Measurements from ENCODE around the gene PCDHB6.
"Not testable (repeated sequence)": the region's sequence is repeated elsewhere in the genome, so short reads cannot be mapped to it uniquely, and the experiment has no call there.

Gene PCDHB6

DNA sequence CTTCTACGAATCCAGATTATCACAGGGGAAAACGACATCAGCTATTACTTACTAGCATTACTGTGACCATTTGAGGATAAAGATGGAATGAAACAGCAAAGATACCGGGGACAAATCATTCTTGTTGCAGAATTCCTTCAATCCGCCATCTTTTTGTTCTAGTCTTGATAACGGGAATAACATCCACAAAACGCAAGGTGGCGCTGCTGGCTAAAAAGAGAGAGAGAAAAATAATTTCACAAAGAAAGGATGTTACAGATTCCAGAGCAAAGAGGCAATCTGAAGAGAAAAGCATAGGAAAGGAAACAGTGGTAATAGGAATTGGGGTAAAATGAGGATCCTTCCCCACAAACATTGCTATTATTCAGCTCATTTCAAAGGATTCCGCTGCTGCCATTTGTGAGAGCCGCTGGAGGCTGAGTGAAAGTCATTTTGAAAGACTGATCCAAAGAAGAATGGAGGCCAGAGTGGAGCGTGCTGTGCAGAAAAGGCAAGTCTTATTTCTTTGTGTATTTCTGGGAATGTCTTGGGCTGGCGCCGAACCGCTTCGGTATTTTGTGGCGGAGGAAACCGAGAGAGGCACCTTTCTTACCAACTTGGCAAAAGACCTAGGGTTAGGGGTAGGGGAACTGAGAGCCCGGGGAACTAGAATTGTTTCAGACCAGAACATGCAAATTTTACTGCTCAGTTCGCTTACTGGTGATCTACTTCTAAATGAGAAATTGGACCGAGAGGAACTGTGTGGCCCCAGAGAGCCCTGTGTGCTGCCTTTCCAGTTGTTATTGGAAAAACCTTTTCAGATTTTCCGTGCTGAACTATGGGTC lies 22.7 kb downstream of the PCDHB6 start, which contains the start of gene PCDHB7:
Gene PCDHB7 (plus strand): TSS at position 264 of the 824 bp plus-strand sequence. CDS start 192 bp downstream, at position 456.
- Histone ChIP-seq H3K4me1 (no peaks in the 10 kb centered on the region), H3K27ac (no peak within 1 kb of the TSS), H3K4me2 (no peak within 1 kb of the TSS), H3K9me3 (peaks cover 32% of the 10 kb centered on the region), H4K20me1 (no peaks in the 10 kb centered on the region), H3K36me3 (no peaks in the 10 kb centered on the region), H3K4me3 (no peak within 1 kb of the TSS), H3K9ac (no peak within 1 kb of the TSS), H3K27me3 (no peaks in the 10 kb centered on the region)
- no peak for TF ChIP-seq Cebpa-rat (IDR thresholded peaks at IDR 0.05)

DNA sequence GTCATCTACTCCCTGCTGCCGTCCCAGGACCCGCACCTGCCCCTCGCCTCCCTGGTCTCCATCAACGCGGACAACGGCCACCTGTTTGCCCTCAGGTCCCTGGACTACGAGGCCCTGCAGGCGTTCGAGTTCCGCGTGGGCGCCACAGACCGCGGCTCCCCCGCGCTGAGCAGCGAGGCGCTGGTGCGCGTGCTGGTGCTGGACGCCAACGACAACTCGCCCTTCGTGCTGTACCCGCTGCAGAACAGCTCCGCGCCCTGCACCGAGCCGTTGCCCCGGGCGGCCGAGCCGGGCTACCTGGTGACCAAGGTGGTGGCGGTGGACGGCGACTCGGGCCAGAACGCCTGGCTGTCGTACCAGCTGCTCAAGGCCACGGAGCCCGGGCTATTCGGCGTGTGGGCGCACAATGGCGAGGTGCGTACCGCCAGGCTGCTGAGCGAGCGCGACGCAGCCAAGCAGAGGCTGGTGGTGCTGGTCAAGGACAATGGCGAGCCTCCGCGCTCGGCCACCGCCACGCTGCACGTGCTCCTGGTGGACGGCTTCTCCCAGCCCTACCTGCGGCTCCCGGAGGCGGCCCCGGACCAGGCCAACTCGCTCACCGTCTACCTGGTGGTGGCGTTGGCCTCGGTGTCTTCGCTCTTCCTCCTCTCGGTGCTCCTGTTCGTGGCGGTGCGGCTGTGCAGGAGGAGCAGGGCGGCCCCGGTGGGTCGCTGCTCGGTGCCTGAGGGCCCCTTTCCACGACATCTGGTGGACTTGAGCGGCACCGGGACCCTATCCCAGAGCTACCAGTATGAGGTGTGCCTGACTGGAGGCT lies 24.6 kb downstream of the PCDHB6 start:
- not testable (repeated sequence) for H3K27ac ChIP-seq, H3K4me2 ChIP-seq, H3K27me3 ChIP-seq, H3K4me3 ChIP-seq, H3K4me1 ChIP-seq, H3K9ac ChIP-seq, H4K20me1 ChIP-seq, H3K36me3 ChIP-seq
- H3K9me3 ChIP-seq = peaks cover 38% of the 10 kb centered on the region

DNA sequence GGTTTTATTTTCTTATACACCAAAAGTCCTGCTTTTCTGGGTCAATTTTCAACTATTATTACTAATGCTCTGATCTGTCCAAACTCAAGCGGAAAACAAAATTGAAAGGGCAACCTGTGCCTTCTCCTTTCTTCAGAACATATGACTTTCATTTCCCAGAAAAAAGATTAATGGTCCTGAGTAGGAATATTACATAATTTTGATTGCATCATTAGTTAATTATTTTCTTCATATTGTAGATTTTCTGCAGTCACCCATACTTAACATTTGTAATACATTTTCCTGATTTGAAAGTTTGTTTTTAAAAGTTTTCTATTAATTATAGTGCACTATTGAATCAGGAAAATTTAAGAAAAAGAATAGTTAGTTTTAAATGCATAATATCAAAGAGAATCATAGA lies 26.1 kb downstream of the PCDHB6 start:
- no peak overlapping the region for H3K9ac ChIP-seq
- H4K20me1 ChIP-seq = no peaks in the 10 kb centered on the region
- H3K4me2 ChIP-seq = no peak overlapping the region
- no peak overlapping the region for H3K4me3 ChIP-seq
- no peaks in the 10 kb centered on the region for H3K4me1 ChIP-seq
- no peak overlapping the region for H3K27ac ChIP-seq
- H3K36me3 ChIP-seq = no peaks in the 10 kb centered on the region
- peaks cover 43% of the 10 kb centered on the region for H3K9me3 ChIP-seq
- no peak for TF ChIP-seq Cebpa-rat (IDR thresholded peaks at IDR 0.05)
- H3K27me3 ChIP-seq = no peaks in the 10 kb centered on the region

DNA sequence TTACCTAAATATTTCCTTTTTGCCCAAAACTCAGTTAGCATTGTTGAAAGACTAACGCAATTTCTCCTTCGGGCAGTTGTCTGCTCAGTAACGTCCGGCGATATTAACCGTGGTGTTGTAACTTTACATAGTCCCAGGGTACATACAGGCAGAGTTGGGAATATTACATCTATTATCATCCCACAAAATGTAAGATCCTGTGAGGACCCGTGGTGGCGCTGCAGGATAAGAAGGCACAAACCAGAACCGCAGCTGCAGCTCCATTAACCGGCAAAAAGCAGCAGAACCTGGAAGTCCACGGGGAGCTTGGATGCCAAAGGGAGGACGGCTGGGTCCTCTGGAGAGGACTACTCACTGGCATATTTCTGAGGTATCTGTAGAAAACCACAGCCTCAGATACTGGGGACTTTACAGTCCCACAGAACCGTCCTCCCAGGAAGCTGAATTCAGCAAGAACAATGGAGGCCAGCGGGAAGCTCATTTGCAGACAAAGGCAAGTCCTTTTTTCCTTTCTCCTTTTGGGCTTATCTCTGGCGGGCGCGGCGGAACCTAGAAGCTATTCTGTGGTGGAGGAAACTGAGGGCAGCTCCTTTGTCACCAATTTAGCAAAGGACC lies 27.8 kb downstream of the PCDHB6 start, which contains the start of gene PCDHB8:
Gene PCDHB8 (plus strand): TSS at position 214 of the 615 bp plus-strand sequence. CDS start 245 bp downstream, at position 459.
- H3K9me3 ChIP-seq = peaks cover 44% of the 10 kb centered on the region
- H3K9ac ChIP-seq, H3K4me2 ChIP-seq, H3K4me1 ChIP-seq, H3K27ac ChIP-seq, H3K36me3 ChIP-seq, H4K20me1 ChIP-seq, H3K4me3 ChIP-seq, H3K27me3 ChIP-seq: not testable (repeated sequence)

DNA sequence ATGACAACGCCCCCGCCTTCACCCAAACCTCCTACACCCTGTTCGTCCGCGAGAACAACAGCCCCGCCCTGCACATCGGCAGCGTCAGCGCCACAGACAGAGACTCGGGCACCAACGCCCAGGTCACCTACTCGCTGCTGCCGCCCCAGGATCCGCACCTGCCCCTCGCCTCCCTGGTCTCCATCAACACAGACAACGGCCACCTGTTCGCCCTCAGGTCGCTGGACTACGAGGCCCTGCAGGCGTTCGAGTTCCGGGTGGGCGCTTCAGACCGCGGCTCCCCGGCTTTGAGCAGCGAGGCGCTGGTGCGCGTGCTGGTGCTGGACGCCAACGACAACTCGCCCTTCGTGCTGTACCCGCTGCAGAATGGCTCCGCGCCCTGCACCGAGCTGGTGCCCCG lies 29.5 kb downstream of the PCDHB6 start:
- H3K9ac ChIP-seq, H4K20me1 ChIP-seq, H3K27me3 ChIP-seq, H3K4me1 ChIP-seq, H3K36me3 ChIP-seq, H3K4me2 ChIP-seq, H3K27ac ChIP-seq, H3K4me3 ChIP-seq: not testable (repeated sequence)
- H3K9me3 ChIP-seq = peaks cover 38% of the 10 kb centered on the region

DNA sequence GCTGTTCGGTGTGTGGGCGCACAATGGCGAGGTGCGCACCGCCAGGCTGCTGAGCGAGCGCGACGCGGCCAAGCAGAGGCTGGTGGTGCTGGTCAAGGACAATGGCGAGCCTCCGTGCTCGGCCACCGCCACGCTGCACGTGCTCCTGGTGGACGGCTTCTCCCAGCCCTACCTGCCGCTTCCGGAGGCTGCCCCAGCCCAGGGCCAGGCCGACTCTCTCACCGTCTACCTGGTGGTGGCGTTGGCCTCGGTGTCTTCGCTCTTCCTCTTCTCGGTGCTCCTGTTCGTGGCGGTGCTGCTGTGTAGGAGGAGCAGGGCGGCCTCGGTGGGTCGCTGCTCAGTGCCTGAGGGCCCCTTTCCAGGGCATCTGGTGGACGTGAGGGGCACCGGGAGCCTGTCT lies 30.0 kb downstream of the PCDHB6 start:
- H4K20me1 ChIP-seq, H3K27me3 ChIP-seq, H3K4me3 ChIP-seq, H3K4me2 ChIP-seq, H3K36me3 ChIP-seq, H3K9ac ChIP-seq, H3K4me1 ChIP-seq, H3K27ac ChIP-seq: not testable (repeated sequence)
- H3K9me3 ChIP-seq = peaks cover 33% of the 10 kb centered on the region

DNA sequence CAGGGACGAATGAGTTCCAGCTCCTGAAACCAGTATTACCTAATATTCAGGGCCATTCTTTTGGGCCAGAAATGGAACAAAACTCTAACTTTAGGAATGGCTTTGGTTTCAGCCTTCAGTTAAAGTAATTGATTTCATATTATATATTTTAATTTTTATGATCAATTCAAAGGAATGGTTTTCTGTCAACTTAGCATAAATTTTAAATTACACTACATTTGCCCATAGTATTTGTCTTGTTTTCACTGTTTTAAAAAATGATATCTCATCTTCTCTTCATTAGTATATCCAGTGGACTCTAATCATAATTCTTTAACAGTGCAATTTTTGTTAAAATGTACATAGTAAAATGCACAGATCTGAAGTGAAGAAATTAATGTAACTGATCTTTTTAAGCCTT lies 30.5 kb downstream of the PCDHB6 start:
- H3K27me3 ChIP-seq = no peaks in the 10 kb centered on the region
- no peak overlapping the region for H3K9ac ChIP-seq
- H3K9me3 ChIP-seq = peaks cover 30% of the 10 kb centered on the region
- H3K4me1 ChIP-seq = no peaks in the 10 kb centered on the region
- H3K27ac ChIP-seq = no peak overlapping the region
- no peak overlapping the region for H3K4me2 ChIP-seq
- no peaks in the 10 kb centered on the region for H3K36me3 ChIP-seq
- H4K20me1 ChIP-seq = no peaks in the 10 kb centered on the region
- TF ChIP-seq Cebpa-rat (IDR thresholded peaks at IDR 0.05) = no peak
- H3K4me3 ChIP-seq = no peak overlapping the region

DNA sequence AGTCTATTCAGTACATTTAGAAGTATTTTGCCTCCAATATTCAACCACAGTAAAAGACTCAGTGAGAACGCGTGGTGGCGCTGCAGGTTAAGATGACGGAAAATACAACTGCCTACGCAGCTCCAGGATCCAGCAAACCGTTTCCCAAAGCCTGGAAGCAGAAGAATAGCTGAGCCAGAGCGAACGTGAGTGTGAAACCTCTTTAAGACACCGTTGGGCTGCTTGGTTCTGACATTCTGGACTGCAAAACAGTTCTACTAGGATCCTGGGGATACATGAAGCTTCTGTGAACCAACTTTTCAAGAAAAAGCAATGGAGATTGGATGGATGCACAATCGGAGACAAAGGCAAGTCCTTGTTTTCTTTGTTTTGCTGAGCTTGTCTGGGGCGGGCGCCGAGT lies 32.4 kb downstream of the PCDHB6 start, which contains the start of gene PCDHB16:
Gene PCDHB16 (plus strand): TSS at position 140 of the 400 bp plus-strand sequence. CDS start 173 bp downstream, at position 313.
- no peaks in the 10 kb centered on the region for H3K4me1 ChIP-seq
- no peak within 1 kb of the TSS for H3K9ac ChIP-seq
- no peak within 1 kb of the TSS for H3K4me3 ChIP-seq
- H3K27ac ChIP-seq = no peak within 1 kb of the TSS
- no peaks in the 10 kb centered on the region for H3K36me3 ChIP-seq
- H3K9me3 ChIP-seq = peaks cover 37% of the 10 kb centered on the region
- no peaks in the 10 kb centered on the region for H4K20me1 ChIP-seq
- no peak within 1 kb of the TSS for H3K4me2 ChIP-seq
- no peaks in the 10 kb centered on the region for H3K27me3 ChIP-seq
- TF ChIP-seq Cebpa-rat (IDR thresholded peaks at IDR 0.05) = no peak

DNA sequence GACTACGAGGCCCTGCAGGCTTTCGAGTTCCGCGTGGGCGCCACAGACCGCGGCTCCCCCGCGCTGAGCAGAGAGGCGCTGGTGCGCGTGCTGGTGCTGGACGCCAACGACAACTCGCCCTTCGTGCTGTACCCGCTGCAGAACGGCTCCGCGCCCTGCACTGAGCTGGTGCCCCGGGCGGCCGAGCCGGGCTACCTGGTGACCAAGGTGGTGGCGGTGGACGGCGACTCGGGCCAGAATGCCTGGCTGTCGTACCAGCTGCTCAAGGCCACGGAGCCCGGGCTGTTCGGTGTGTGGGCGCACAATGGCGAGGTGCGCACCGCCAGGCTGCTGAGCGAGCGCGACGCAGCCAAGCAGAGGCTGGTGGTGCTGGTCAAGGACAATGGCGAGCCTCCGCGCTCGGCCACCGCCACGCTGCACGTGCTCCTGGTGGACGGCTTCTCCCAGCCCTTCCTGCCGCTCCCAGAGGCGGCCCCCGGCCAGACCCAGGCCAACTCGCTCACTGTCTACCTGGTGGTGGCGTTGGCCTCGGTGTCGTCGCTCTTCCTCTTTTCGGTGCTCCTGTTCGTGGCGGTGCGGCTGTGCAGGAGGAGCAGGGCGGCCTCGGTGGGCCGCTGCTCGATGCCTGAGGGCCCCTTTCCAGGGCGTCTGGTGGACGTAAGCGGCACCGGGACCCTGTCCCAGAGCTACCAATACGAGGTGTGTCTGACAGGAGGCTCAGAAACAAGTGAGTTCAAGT lies 34.4 kb downstream of the PCDHB6 start:
- peaks cover 45% of the 10 kb centered on the region for H3K9me3 ChIP-seq
- H3K4me2 ChIP-seq, H3K27ac ChIP-seq, H4K20me1 ChIP-seq, H3K9ac ChIP-seq, H3K4me3 ChIP-seq, H3K4me1 ChIP-seq, H3K27me3 ChIP-seq, H3K36me3 ChIP-seq: not testable (repeated sequence)

Data from BLaER1 (cell line).